Activated naive CD8-positive, alpha-beta T cell treated with anti-CD3 and anti-CD28 coated beads, Interleukin-2, amount 50 U/mL, for 24 hours (primary cell): Measurements from ENCODE around the gene SAMD9.
"Not testable (repeated sequence)": the region's sequence is repeated elsewhere in the genome, so short reads cannot be mapped to it uniquely, and the experiment has no call there.

Experiments
- ATAC-seq: fragments of 150-1000 bp; cut with Tn5 transposase; one replicate; pipeline ENCODE4 v1.10.0; 2021
- DNase-seq: peaks from one replicate; pipeline ENCODE4 v3.0.0; 2021
- H3K27ac Mint-ChIP-seq: one replicate; pipeline ENCODE4 v1.8.0; 2021; ENCODE audit warnings: mild to moderate bottlenecking, mixed read lengths
- H3K27me3 Mint-ChIP-seq: one replicate; pipeline ENCODE4 v1.8.0; 2021; ENCODE audit warnings: mixed read lengths
- H3K36me3 Mint-ChIP-seq: one replicate; pipeline ENCODE4 v1.8.0; 2021; ENCODE audit warnings: low read depth, mixed read lengths
- H3K4me1 Mint-ChIP-seq: one replicate; pipeline ENCODE4 v1.8.0; 2021; ENCODE audit warnings: mixed read lengths
- H3K4me3 Mint-ChIP-seq: one replicate; pipeline ENCODE4 v1.8.0; 2021; ENCODE audit warnings: mild to moderate bottlenecking, moderate library complexity, mixed read lengths
- H3K9me3 Mint-ChIP-seq: one replicate; pipeline ENCODE4 v1.8.0; 2021; ENCODE audit warnings: mixed read lengths

Gene SAMD9

GRCh38 chr7:93073357-93073756, 44.4 kb downstream of the SAMD9 start:
- H3K36me3 Mint-ChIP-seq, result not testable (repeated sequence)
- H3K27me3 Mint-ChIP-seq, result peaks cover 22% of the 10 kb centered on the region

GRCh38 chr7:93062599-93062998, 55.2 kb downstream of the SAMD9 start:
- DNase-seq, result no peak
- no peaks in the 10 kb centered on the region for H3K36me3 Mint-ChIP-seq
- no peak overlapping the region for H3K4me3 Mint-ChIP-seq
- no peak overlapping the region for H3K27ac Mint-ChIP-seq
- H3K27me3 Mint-ChIP-seq, result peaks cover 21% of the 10 kb centered on the region
- H3K9me3 Mint-ChIP-seq, result no peaks in the 10 kb centered on the region
- no peaks in the 10 kb centered on the region for H3K4me1 Mint-ChIP-seq
- no peak for ATAC-seq

More at GRCh38 chr7:93073357-93073756, 44.4 kb downstream of the SAMD9 start:
- H3K4me3 Mint-ChIP-seq, H3K4me1 Mint-ChIP-seq, ATAC-seq, H3K27ac Mint-ChIP-seq, DNase-seq: not testable (repeated sequence)
- H3K9me3 Mint-ChIP-seq, result peaks cover 12% of the 10 kb centered on the region

- Mint-ChIP-seq H3K4me3 (no peak overlapping the region), H3K27me3 (peaks cover 18% of the 10 kb centered on the region), H3K9me3 (no peaks in the 10 kb centered on the region), H3K27ac (no peak overlapping the region), H3K4me1 (no peaks in the 10 kb centered on the region), H3K36me3 (no peaks in the 10 kb centered on the region)
- no peak for ATAC-seq
- DNase-seq, result no peak
These were observed 56.9 kb downstream of the SAMD9 start for GRCh38 chr7:93060865-93061264.

- ATAC-seq (no peak), DNase-seq (no peak)
- Mint-ChIP-seq H3K4me3 (no peak overlapping the region), H3K4me1 (no peaks in the 10 kb centered on the region), H3K9me3 (no peaks in the 10 kb centered on the region), H3K27ac (no peak overlapping the region), H3K27me3 (peaks cover 18% of the 10 kb centered on the region), H3K36me3 (no peaks in the 10 kb centered on the region)
These were observed 57.8 kb downstream of the SAMD9 start for GRCh38 chr7:93060025-93060424.

- not testable (repeated sequence) for DNase-seq, H3K27ac Mint-ChIP-seq, H3K9me3 Mint-ChIP-seq, H3K36me3 Mint-ChIP-seq, ATAC-seq, H3K4me1 Mint-ChIP-seq, H3K4me3 Mint-ChIP-seq
- peaks cover 20% of the 10 kb centered on the region for H3K27me3 Mint-ChIP-seq
These were observed 61.2 kb downstream of the SAMD9 start for GRCh38 chr7:93056621-93057020.

GRCh38 chr7:93055543-93056107, 62.2 kb downstream of the SAMD9 start:
- Mint-ChIP-seq H3K27me3 (peaks cover 15% of the 10 kb centered on the region), H3K9me3 (no peaks in the 10 kb centered on the region), H3K4me3 (no peak overlapping the region), H3K36me3 (no peaks in the 10 kb centered on the region), H3K4me1 (peaks cover 9% of the 10 kb centered on the region), H3K27ac (no peak overlapping the region)
- no peak for ATAC-seq
- no peak for DNase-seq

GRCh38 chr7:93054975-93055374, 62.8 kb downstream of the SAMD9 start:
- Mint-ChIP-seq H3K27me3 (peaks cover 14% of the 10 kb centered on the region), H3K27ac (no peak overlapping the region), H3K4me3 (no peak overlapping the region), H3K36me3 (no peaks in the 10 kb centered on the region), H3K9me3 (no peaks in the 10 kb centered on the region), H3K4me1 (peaks cover 9% of the 10 kb centered on the region)
- no peak for DNase-seq
- no peak for ATAC-seq

- no peak overlapping the region for H3K4me3 Mint-ChIP-seq
- peaks cover 13% of the 10 kb centered on the region for H3K27me3 Mint-ChIP-seq
- H3K27ac Mint-ChIP-seq, result no peak overlapping the region
- H3K9me3 Mint-ChIP-seq, result no peaks in the 10 kb centered on the region
- peaks cover 9% of the 10 kb centered on the region for H3K4me1 Mint-ChIP-seq
- ATAC-seq, result no peak
- H3K36me3 Mint-ChIP-seq, result no peaks in the 10 kb centered on the region
- DNase-seq, result no peak
These were observed 63.5 kb downstream of the SAMD9 start for GRCh38 chr7:93053949-93054943.

- Mint-ChIP-seq H3K27me3 (peaks cover 12% of the 10 kb centered on the region), H3K4me3 (no peak overlapping the region), H3K27ac (peak overlapping the region; percentile 26), H3K4me1 (peaks cover 9% of the 10 kb centered on the region), H3K9me3 (no peaks in the 10 kb centered on the region), H3K36me3 (no peaks in the 10 kb centered on the region)
- DNase-seq (no peak), ATAC-seq (no peak)
These were observed 64.4 kb downstream of the SAMD9 start for GRCh38 chr7:93053209-93053948.

GRCh38 chr7:93051660-93052059, 66.1 kb downstream of the SAMD9 start:
- DNase-seq (no peak), ATAC-seq (no peak)
- H3K9me3 Mint-ChIP-seq, result no peaks in the 10 kb centered on the region
- H3K27me3 Mint-ChIP-seq, result peaks cover 7% of the 10 kb centered on the region
- H3K4me1 Mint-ChIP-seq, result peaks cover 12% of the 10 kb centered on the region
- no peak overlapping the region for H3K27ac Mint-ChIP-seq
- H3K4me3 Mint-ChIP-seq, result no peak overlapping the region
- H3K36me3 Mint-ChIP-seq, result no peaks in the 10 kb centered on the region
